ENCODE data around the gene SEPTIN1. TPM values are rescaled to one million over a fixed set of nuclear protein-coding genes. Genes with fewer than 3 reads are reported as not detected.
A peak's percentile ranks its signal among the peaks of the same experiment; 100 is the strongest.

The SEPTIN1 gene
- polyA plus RNA-seq, 1 of the 3 experiments (the other 2 are of a cell fraction) = 0.25 TPM

DNA sequence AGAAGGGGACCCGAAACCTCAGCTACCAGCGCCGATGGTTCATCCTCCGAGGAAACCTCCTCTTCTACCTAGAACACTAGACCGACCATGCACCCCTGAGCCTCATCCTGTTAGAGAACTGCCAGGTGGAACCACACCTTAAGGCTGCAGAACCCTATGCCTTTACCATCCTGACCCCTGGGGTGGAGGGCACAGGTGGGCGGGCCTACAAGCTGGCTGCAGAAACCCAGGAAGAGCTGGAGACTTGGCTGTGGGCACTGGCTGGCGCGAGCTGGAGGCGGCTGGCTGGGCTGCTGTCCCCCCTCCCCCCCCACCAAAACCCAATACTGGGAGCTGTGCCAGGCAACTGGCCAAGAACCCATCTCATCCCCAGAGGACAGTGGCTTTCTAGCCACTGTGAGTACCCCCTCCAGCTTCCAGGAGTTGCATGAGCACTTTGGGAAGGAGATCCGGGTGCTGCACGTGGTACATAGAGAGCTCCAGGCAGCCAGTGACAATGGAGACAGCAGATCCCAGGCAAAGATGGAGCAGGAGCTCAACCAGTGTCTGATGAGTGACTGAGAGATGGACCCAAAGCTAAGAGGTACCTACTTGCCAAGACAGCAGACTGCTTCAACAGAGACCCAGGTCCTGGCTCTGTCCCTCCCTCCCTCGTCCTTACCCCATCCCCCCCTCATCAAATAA, 25.8 kb downstream of the SEPTIN1 start:
- H3K4me2 ChIP-seq = peak overlapping the region; percentile 96
- H3K27ac ChIP-seq (ENCODE audit: low read depth in 2 of 2, low read length in 1 of 2) = peak overlapping the region; percentile 95 to 99; a peak in 3 of 4 replicates

More for the DNA sequence above, 25.8 kb downstream of the SEPTIN1 start:
- Histone ChIP-seq H3K4me1 (ENCODE audit: control insufficient read depth in 1 of 2, insufficient read depth in 2 of 2, low read depth in 1 of 2, low read length in 1 of 2) (peaks cover 33 to 39% of the 10 kb centered on the region in 2 experiments), H3K9ac (peak overlapping the region; percentile 96; the same call in 1 of the 2 replicates), H3K79me2 (ENCODE audit: insufficient read depth) (peaks cover 48% of the 10 kb centered on the region), H3K4me3 (ENCODE audit: low read depth in 2 of 2, low read length in 1 of 2) (peak overlapping the region in 1 of 2 experiments; percentile 99; a peak in 2 of 4 replicates), H3K27me3 (ENCODE audit: insufficient read depth) (no peaks in the 10 kb centered on the region), H3K36me3 (replicated peaks in 1 of 2; ENCODE audit: control insufficient read depth in 1 of 2, insufficient read depth in 2 of 2, low read length in 1 of 2) (peaks cover 16 to 52% of the 10 kb centered on the region in 2 experiments), H3K9me3 (no peaks in the 10 kb centered on the region), H3F3A (replicated peaks; ENCODE audit: insufficient read depth) (peaks cover 9% of the 10 kb centered on the region), H4K20me1 (ENCODE audit: insufficient read depth) (peaks cover 15% of the 10 kb centered on the region), H2AFZ (ENCODE audit: low read depth) (no peak overlapping the region), H3K9me2 (no peaks in the 10 kb centered on the region)
- TF ChIP-seq, protein P1, sequence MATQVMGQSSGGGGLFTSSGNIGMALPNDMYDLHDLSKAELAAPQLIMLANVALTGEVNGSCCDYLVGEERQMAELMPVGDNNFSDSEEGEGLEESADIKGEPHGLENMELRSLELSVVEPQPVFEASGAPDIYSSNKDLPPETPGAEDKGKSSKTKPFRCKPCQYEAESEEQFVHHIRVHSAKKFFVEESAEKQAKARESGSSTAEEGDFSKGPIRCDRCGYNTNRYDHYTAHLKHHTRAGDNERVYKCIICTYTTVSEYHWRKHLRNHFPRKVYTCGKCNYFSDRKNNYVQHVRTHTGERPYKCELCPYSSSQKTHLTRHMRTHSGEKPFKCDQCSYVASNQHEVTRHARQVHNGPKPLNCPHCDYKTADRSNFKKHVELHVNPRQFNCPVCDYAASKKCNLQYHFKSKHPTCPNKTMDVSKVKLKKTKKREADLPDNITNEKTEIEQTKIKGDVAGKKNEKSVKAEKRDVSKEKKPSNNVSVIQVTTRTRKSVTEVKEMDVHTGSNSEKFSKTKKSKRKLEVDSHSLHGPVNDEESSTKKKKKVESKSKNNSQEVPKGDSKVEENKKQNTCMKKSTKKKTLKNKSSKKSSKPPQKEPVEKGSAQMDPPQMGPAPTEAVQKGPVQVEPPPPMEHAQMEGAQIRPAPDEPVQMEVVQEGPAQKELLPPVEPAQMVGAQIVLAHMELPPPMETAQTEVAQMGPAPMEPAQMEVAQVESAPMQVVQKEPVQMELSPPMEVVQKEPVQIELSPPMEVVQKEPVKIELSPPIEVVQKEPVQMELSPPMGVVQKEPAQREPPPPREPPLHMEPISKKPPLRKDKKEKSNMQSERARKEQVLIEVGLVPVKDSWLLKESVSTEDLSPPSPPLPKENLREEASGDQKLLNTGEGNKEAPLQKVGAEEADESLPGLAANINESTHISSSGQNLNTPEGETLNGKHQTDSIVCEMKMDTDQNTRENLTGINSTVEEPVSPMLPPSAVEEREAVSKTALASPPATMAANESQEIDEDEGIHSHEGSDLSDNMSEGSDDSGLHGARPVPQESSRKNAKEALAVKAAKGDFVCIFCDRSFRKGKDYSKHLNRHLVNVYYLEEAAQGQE (IDR thresholded peaks at IDR 0.05; ENCODE audit: low read depth, low read length) = no peak
- TF ChIP-seq, protein P2, sequence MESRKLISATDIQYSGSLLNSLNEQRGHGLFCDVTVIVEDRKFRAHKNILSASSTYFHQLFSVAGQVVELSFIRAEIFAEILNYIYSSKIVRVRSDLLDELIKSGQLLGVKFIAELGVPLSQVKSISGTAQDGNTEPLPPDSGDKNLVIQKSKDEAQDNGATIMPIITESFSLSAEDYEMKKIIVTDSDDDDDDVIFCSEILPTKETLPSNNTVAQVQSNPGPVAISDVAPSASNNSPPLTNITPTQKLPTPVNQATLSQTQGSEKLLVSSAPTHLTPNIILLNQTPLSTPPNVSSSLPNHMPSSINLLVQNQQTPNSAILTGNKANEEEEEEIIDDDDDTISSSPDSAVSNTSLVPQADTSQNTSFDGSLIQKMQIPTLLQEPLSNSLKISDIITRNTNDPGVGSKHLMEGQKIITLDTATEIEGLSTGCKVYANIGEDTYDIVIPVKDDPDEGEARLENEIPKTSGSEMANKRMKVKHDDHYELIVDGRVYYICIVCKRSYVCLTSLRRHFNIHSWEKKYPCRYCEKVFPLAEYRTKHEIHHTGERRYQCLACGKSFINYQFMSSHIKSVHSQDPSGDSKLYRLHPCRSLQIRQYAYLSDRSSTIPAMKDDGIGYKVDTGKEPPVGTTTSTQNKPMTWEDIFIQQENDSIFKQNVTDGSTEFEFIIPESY (IDR thresholded peaks at IDR 0.05; ENCODE audit: borderline replicate concordance, low read depth) = no peak
- TF ChIP-seq, protein P3, sequence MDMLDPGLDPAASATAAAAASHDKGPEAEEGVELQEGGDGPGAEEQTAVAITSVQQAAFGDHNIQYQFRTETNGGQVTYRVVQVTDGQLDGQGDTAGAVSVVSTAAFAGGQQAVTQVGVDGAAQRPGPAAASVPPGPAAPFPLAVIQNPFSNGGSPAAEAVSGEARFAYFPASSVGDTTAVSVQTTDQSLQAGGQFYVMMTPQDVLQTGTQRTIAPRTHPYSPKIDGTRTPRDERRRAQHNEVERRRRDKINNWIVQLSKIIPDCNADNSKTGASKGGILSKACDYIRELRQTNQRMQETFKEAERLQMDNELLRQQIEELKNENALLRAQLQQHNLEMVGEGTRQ (IDR thresholded peaks at IDR 0.05; ENCODE audit: borderline replicate concordance, low read depth, low read length) = no peak
- TF ChIP-seq SMC3 (IDR thresholded peaks at IDR 0.05; ENCODE audit: low read depth, low read length) (no peak), NFIC (IDR thresholded peaks at IDR 0.05; ENCODE audit: borderline replicate concordance) (peak; percentile 50), EZH2phosphoT487 (IDR thresholded peaks at IDR 0.05; ENCODE audit: borderline replicate concordance, low read depth) (no peak), RAD21 (IDR thresholded peaks at IDR 0.05; ENCODE audit: low read length) (no peak)
- ChIA-PET POLR2A (interaction anchor here (0.9 to 1.3 kb wide), 3 partner anchors 10 to 52 kb away, joined by 3 to 6 read pairs (median 5); partner anchors contain the start of gene ZNF48), CTCF (interaction anchor here (1.1 to 1.8 kb wide), 5 partner anchors 12 to 53 kb away, joined by 3 to 10 read pairs (median 4); partner anchors contain the start of genes TBC1D10B and ZNF771)
- peak; percentile 52 for DNase-seq
- 92% methylated on average over 12 of the region's 12 CpGs for WGBS (ENCODE audit: low lambda C conversion rate)

All from SK-N-SH (cell line).